SH-SY5Y (cell line): ENCODE data around the gene TRIM66.

Experiments
- GATA2 ChIP-seq: IDR thresholded peaks from 2 replicates; pipeline ENCODE4 v1.6.1; 2011; ENCODE audit warnings: mild to moderate bottlenecking, low read depth, low read length
- GATA3 ChIP-seq: IDR thresholded peaks from 2 replicates; pipeline ENCODE4 v1.6.1; 2011; ENCODE audit warnings: low read depth, mild to moderate bottlenecking, low read length, moderate library complexity

TRIM66 gene

GRCh38 chr11:8707541-8708191 lies 25.2 kb upstream of the TRIM66 start:
- TF ChIP-seq GATA2 (no peak), GATA3 (no peak)

DNA sequence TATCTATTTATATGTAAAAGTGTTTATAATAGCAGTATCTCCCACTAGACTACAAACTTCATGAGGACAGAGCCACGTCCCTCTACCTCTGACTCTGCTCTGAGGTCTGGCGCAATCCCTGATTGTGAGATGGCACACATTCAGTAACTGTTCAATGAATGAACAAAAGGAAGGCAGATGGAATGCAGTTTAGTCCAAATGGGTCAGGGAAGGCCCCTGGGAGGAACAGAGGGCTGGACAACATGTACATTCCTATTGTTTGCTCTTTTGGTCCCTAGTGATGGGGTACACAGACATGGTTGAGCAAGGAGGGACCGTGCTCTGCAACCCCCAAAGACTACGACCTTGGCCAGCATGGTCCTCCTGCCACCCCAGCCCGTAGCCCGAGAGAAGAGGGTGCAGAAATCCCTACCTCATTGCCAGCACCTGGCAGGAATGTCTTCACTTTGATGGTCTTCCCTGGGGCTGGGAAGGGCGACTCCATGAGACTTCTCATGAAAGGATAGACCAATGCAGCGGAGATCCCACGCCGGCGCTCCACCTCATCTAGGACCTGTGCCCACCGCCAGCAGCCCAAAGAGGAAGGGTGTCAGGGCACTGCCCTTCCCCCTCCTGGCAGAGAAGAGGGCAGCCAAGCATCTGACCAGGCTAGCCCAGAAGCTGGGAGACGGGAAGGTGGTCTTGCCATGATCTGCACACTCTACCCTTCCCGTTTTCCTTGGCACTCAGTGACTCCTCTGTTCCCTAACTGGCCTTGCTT lies 24.4 kb upstream of the TRIM66 start:
- TF ChIP-seq GATA2 (no peak), GATA3 (no peak)

- TF ChIP-seq GATA3 (no peak), GATA2 (no peak)
These were observed 22.7 kb upstream of the TRIM66 start for GRCh38 chr11:8705146-8705545.

DNA sequence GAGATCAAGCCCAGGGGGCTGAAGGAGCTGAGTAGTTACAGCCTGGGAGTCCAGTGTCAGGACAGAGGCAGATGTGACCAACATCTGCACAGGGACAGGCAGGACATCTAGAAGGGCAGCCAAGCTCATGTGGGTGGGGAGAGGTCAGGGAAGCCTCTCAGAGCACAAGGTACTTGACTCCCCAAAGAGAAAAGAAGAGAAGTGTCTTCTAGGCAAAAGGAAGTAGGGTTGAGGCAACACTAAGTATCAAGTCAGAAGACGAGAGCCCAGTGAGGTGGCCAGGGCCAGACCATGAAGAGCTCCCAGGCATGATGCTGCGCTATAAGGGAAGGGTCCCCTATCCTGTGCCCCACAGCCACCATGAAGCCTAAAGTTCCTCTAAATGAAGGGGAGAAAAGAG lies 21.7 kb upstream of the TRIM66 start:
- no peak for TF ChIP-seq GATA2
- no peak for TF ChIP-seq GATA3

GRCh38 chr11:8702598-8702915 lies 20.1 kb upstream of the TRIM66 start:
- TF ChIP-seq GATA2 (no peak), GATA3 (no peak)

DNA sequence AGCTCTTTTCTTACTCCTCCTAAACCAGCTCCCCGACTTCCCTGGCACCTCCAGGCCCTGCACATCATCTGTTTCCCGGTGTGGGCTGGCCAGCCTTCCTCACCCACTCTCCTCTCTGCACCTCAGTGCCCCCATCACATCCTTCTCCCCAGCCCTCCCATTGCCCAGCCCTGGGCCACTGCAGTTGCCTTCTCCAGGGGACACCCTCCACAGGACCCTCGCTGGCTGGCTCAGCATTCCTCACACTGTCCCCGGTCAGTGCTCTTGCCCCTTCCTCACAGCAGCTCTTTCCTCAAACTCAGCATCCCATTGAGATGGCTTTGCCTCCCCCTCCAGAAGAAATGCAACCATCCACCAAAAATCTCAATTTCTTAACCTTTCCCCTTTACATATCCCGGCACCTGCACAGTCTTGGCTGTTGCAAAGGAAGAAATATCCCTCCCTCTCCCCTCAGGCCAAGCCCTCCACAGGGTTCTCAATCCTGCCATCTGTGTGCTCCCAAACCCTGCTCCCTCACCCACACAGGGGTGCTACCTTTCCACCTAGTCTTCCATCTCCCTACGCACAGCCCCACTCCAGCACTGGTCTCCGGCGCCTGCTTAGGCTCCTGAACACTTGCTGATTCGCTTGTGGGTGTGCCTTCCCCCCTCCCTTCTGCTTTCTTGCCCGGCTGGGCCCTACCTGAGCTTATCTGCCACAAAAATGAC lies 19.6 kb upstream of the TRIM66 start:
- TF ChIP-seq GATA2 (no peak), GATA3 (no peak)

DNA sequence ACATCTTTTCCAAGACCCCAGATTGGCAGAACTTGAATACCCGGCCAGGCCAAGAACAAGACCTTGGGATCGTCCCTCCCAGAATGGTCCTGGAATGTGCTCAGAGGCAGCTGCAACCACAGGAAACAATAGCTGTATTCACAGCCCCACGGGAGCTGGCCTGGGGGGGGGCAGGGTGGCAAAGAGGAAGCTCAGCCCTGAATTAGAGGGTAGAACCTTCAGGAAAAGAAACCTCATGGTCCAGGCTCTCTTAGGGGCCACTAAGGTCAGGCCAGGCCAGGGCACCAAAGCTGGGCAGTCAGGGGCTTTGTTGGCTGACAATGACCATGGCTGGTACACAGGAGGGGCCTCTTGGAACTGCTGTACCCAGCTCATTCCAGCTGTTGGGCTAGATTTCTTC lies 17.4 kb upstream of the TRIM66 start:
- TF ChIP-seq GATA3 (no peak), GATA2 (no peak)

GRCh38 chr11:8698917-8699441 lies 16.5 kb upstream of the TRIM66 start:
- TF ChIP-seq GATA2, result no peak
- TF ChIP-seq GATA3, result no peak

DNA sequence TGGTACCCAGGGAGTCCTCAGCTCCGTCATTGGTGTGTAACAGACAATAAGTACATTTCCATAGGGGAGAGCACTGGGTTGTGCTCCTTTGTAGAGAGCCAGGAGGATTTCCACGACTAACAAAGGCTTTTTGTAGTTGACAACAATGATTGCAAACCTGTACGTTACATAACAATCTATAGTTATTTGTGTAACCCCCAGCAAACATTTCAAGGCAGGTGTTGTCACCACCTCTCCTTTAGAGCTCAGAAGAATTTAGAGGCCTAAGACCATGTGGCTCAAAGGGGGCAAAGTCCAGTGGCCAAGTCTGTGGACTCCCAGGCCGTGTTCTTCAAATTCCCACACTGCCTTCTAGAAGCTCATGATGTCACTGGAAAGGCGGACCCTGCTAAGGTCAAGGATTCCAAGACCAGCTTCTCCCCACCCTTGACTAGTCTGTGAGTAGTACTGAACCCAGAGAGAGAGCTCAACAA lies 15.9 kb upstream of the TRIM66 start:
- no peak for TF ChIP-seq GATA3

DNA sequence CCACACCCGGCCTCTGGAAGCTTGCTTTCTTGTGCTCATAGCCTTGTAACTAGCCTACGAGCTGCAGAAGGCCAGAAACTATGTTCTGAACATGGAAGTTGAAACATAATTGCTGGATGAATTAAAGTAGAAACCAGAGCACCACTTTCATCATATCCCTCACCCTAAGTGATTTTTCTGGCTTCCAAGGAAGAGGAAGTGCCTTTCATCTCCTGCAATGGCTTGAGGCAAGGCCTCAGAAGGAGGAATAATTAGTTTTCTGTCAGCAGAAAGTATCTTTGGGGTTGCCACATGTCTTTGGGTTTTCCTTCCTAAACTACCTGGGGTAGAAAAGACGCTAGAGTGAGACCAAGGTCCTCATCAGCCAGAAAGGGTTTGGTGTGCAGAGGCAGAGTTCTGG lies 14.6 kb upstream of the TRIM66 start:
- TF ChIP-seq GATA3, result no peak
- no peak for TF ChIP-seq GATA2

DNA sequence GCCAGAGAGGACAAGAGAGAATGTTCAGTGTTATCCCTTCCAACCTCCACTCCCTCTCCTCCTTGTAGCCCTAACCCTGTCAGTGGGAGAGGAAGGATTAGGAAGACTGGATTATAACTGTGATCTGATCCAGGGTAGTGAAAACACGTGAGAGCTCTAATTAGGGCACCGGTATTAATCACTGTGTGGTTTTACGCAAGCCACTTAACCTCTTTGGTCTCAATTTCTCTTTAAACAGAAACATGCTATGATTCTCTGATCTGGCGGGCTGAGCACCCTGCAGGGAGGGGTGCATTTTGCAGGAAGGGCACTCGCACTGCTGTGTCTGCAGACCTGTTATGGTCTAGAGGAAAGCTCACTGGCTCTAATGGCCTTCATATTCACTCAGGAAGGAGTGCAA lies 11.7 kb upstream of the TRIM66 start:
- TF ChIP-seq GATA2 (no peak), GATA3 (no peak)

GRCh38 chr11:8693555-8693954 lies 11.1 kb upstream of the TRIM66 start:
- TF ChIP-seq GATA2, result no peak
- TF ChIP-seq GATA3, result no peak

DNA sequence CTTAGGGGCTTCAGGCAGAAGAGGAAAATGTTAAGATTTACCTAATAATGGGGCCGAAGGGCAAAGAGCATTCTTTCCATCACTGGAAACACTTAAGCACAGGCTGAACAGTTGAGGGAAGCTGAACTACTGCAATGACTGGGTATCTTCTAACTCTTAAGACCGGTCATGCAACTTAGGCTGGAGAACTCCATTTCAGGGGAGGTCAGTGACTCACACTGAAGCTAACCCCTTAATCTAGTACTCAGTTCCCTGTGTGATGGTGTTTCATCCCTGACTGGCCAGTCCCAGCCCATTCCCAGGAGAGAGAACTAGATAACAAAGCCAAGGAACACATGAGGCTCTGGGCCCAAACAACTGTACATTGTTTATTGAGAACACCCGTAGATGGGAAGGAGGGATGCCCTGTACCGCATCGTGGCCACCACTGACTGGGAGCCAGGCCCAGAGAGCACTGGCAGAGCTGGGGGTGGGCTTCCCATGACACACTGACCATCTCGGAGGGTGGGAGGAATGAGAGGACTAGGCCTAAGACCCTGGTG lies 10.6 kb upstream of the TRIM66 start:
- TF ChIP-seq GATA2 (no peak), GATA3 (no peak)

GRCh38 chr11:8692417-8692816 lies 10.0 kb upstream of the TRIM66 start:
- TF ChIP-seq GATA2 (no peak), GATA3 (no peak)
